Skeletal muscle satellite cell (primary cell): Measurements from ENCODE around the gene GRIN3A.

Experiments used
- H3K27me3 ChIP-seq: 2 replicates; pipeline ENCODE4 v1.7.0; 2013; ENCODE audit warnings: low read length; ENCODE audit not compliant: control insufficient read depth, insufficient read depth
- H3K36me3 ChIP-seq: 2 replicates; pipeline ENCODE4 v1.7.0; 2013; ENCODE audit warnings: mild to moderate bottlenecking, control low read depth, low read length; ENCODE audit not compliant: insufficient read depth
- H3K4me1 ChIP-seq: 2 replicates; pipeline ENCODE4 v1.7.0; 2013; ENCODE audit warnings: low read length; ENCODE audit not compliant: control insufficient read depth, insufficient read depth
- H3K4me2 ChIP-seq: 2 replicates; pipeline ENCODE4 v1.7.0; 2013; ENCODE audit warnings: mild to moderate bottlenecking, low read length
- H3K4me3 ChIP-seq: 2 replicates; pipeline ENCODE4 v1.7.0; 2013; ENCODE audit warnings: low read length
- H3K9ac ChIP-seq: 2 replicates; pipeline ENCODE4 v1.7.0; 2013; ENCODE audit warnings: mild to moderate bottlenecking, low read depth, low read length, moderate library complexity
- H3K9me3 ChIP-seq: replicated peaks from 2 replicates; pipeline ENCODE4 v1.7.0; 2013; ENCODE audit warnings: mild to moderate bottlenecking, control low read depth, low read length

Gene GRIN3A

GRCh38 chr9:101536351-101536750 lies 202.1 kb downstream of the GRIN3A start:
- peak overlapping the region; percentile 22 for H3K4me2 ChIP-seq
- no peak overlapping the region for H3K4me3 ChIP-seq
- no peaks in the 10 kb centered on the region for H3K27me3 ChIP-seq
- H3K9ac ChIP-seq, result no peak overlapping the region
- H3K36me3 ChIP-seq, result peaks cover 29% of the 10 kb centered on the region
- peaks cover 23% of the 10 kb centered on the region for H3K4me1 ChIP-seq
- no peaks in the 10 kb centered on the region for H3K9me3 ChIP-seq

DNA sequence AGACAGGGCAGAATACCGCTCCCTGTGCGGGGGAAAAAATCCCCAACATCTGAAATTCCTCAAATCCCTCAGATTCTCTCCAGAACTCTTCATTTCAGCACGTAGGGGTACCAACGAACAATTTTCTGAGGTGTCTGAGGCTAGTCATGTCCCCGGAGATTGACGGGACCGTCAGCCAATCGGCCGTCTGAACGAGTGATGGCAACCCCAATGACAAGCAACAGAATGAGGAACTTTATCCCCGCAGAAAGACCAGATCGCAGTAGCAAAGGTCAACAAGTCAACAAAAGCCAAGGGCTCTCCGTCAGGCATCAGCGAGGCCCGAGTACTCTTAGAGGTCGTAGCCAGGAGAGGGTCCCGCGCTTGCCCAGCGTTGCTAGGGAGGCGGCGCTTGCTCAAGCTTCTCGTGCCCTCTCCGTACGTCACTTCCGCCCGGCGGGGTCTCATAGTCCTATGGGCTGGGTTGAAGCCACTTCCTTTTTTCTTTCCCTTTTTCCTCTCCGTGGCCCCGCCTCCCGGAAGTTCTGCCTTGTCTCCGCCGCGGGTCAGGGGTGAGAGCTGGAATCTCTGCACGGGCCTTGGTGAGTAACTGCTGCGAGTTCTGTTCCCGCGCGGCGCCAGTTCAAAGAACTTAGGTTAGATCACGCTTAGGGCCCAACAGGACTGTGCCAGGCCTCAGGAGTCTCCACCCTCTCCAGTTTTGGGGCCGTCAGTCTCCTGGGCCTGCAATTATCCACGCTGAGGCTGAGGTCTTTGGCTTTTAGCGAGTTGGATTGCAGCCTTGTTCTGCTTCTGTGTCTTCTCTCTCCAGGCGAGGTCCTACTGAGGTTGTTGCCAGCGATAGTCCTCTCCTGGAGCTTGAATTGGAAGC lies 204.9 kb downstream of the GRIN3A start, which contains the start of gene RNF20:
RNF20 (plus strand) TSS at position 520 of the 871 bp plus-strand sequence. CDS start 1,571 bp downstream, outside the sequence.
- no peaks in the 10 kb centered on the region for H3K9me3 ChIP-seq
- peak within 1 kb of the TSS; percentile 90 for H3K9ac ChIP-seq
- peaks cover 12% of the 10 kb centered on the region for H3K36me3 ChIP-seq
- peaks cover 23% of the 10 kb centered on the region for H3K4me1 ChIP-seq
- peak within 1 kb of the TSS; percentile 94 for H3K4me3 ChIP-seq
- H3K27me3 ChIP-seq, result no peaks in the 10 kb centered on the region
- H3K4me2 ChIP-seq, result peak within 1 kb of the TSS; percentile 88

DNA sequence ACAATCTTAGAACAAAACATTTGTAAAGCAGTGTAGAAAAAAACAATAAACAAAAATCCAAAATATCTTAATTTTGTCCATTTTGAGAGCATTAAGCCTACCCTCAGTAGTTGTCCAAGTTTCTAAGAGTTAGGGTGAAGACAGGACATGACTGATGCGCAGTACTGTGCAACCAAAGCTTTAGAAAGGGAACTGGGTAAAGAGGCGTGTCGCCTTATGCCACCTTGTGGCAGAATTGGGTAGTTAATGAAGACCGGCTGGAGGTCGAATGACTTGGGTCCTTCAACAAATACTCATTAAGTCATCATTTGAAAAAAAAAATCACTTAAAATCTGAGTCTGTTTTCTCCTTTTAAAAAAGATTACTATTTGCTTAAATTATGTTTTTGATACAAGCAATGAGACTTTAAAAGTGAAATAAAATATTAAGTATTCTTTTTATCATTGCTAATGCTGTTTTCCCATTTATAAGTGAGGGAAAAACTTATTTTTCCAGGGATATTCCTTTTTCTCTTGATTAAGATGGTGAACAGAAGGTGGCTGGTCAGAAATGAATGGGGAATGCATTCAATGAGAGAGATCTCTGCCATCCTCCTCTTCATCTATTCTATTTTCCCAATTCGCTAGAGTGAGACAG lies 208.3 kb downstream of the GRIN3A start:
- H3K36me3 ChIP-seq, result no peaks in the 10 kb centered on the region
- H3K4me2 ChIP-seq, result no peak overlapping the region
- H3K27me3 ChIP-seq, result peaks cover 4% of the 10 kb centered on the region
- no peak overlapping the region for H3K9ac ChIP-seq
- peaks cover 8% of the 10 kb centered on the region for H3K4me1 ChIP-seq
- H3K4me3 ChIP-seq, result no peak overlapping the region
- H3K9me3 ChIP-seq, result no peaks in the 10 kb centered on the region

- no peaks in the 10 kb centered on the region for H3K36me3 ChIP-seq
- no peak overlapping the region for H3K9ac ChIP-seq
- H3K4me2 ChIP-seq, result no peak overlapping the region
- peaks cover 8% of the 10 kb centered on the region for H3K27me3 ChIP-seq
- no peaks in the 10 kb centered on the region for H3K9me3 ChIP-seq
- peaks cover 3% of the 10 kb centered on the region for H3K4me1 ChIP-seq
- H3K4me3 ChIP-seq, result no peak overlapping the region
These were observed 210.4 kb downstream of the GRIN3A start for GRCh38 chr9:101528015-101528414.

DNA sequence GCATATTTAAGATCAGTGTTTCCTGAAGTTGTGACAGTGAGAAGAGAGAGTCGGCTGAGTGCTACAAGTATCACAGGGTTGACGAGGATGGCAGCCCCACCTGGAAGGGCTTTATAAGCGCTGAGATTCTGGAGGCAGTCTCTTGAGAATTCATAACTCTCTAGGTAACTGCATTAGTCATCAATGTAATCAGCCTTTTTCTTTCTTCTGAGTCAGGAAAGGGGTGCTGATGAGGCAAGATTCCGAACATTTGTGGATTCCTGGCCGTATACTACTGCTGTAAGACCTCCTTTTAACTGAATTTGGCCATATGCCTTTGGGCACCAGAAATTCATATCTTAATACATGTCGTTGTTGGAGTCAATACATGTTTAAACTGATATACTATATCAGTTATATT lies 211.4 kb downstream of the GRIN3A start:
- Histone ChIP-seq H3K4me3 (no peak overlapping the region), H3K9me3 (no peaks in the 10 kb centered on the region), H3K9ac (no peak overlapping the region), H3K4me1 (no peaks in the 10 kb centered on the region), H3K27me3 (peaks cover 8% of the 10 kb centered on the region), H3K36me3 (no peaks in the 10 kb centered on the region), H3K4me2 (no peak overlapping the region)

- H3K4me1 ChIP-seq, result no peaks in the 10 kb centered on the region
- no peak overlapping the region for H3K9ac ChIP-seq
- H3K4me3 ChIP-seq, result no peak overlapping the region
- peaks cover 17% of the 10 kb centered on the region for H3K27me3 ChIP-seq
- H3K9me3 ChIP-seq, result no peaks in the 10 kb centered on the region
- H3K4me2 ChIP-seq, result no peak overlapping the region
- no peaks in the 10 kb centered on the region for H3K36me3 ChIP-seq
These were observed 214.1 kb downstream of the GRIN3A start for GRCh38 chr9:101524371-101524770.
